HS-27A (cell line): ENCODE measurements around the gene TLE3.
"Not testable (repeated sequence)": the region's sequence is repeated elsewhere in the genome, so short reads cannot be mapped to it uniquely, and the experiment has no call there.

Experiments used
- DNase-seq: peaks from one replicate; pipeline ENCODE4 v3.0.0-alpha.2; 2012; ENCODE audit warnings: low read depth, missing footprints

Gene TLE3

GRCh38 chr15:70097321-70098152, at the start of gene TLE3:
Gene TLE3 (minus strand): TSS chr15:70097917. CDS start chr15:70096798, 1,119 bp downstream.
- peak; percentile 95 for DNase-seq

GRCh38 chr15:70147178-70147760, 49.6 kb upstream of the TLE3 start:
- no peak for DNase-seq

GRCh38 chr15:70146771-70147170, 49.1 kb upstream of the TLE3 start:
- no peak for DNase-seq

- DNase-seq: no peak
Observed at GRCh38 chr15:70146162-70146561, 48.4 kb upstream of the TLE3 start.

GRCh38 chr15:70145261-70145660, 47.5 kb upstream of the TLE3 start:
- no peak for DNase-seq

- DNase-seq: no peak
Observed at GRCh38 chr15:70142322-70143191, 44.8 kb upstream of the TLE3 start.

- DNase-seq: no peak
Observed at GRCh38 chr15:70142072-70142321, 44.3 kb upstream of the TLE3 start.

GRCh38 chr15:70141376-70142071, 43.8 kb upstream of the TLE3 start:
- DNase-seq: no peak

GRCh38 chr15:70140543-70141375, 43.0 kb upstream of the TLE3 start:
- DNase-seq: no peak

GRCh38 chr15:70140025-70140542, 42.4 kb upstream of the TLE3 start:
- no peak for DNase-seq

GRCh38 chr15:70137967-70138366, 40.2 kb upstream of the TLE3 start:
- no peak for DNase-seq

GRCh38 chr15:70137021-70137420, 39.3 kb upstream of the TLE3 start:
- not testable (repeated sequence) for DNase-seq

GRCh38 chr15:70133781-70134421, 36.2 kb upstream of the TLE3 start:
- DNase-seq: no peak

GRCh38 chr15:70133296-70133695, 35.6 kb upstream of the TLE3 start:
- DNase-seq: no peak

GRCh38 chr15:70132571-70132970, 34.9 kb upstream of the TLE3 start:
- DNase-seq: no peak

GRCh38 chr15:70132139-70132538, 34.4 kb upstream of the TLE3 start:
- DNase-seq: no peak

GRCh38 chr15:70128414-70129140, 30.9 kb upstream of the TLE3 start:
- no peak for DNase-seq

GRCh38 chr15:70127770-70128413, 30.2 kb upstream of the TLE3 start:
- DNase-seq: no peak

- no peak for DNase-seq
Observed at GRCh38 chr15:70127288-70127746, 29.6 kb upstream of the TLE3 start.
